ENCODE results near the gene FNBP1L. TPM values are rescaled to one million over a fixed set of nuclear protein-coding genes. Genes with fewer than 3 reads are reported as not detected.

The FNBP1L gene
- total and polyA plus RNA-seq, 2 experiments from 2014 or later = 56.3 to 132 TPM

- no peak for TF ChIP-seq CTCF (conservative IDR thresholded peaks at IDR 0.05; ENCODE audit: low read depth in 2 of 2)
- no peak for TF ChIP-seq CREB1 (CRISPR knock-in tag; IDR thresholded peaks at IDR 0.05; ENCODE audit: low read depth)
- no peak for TF ChIP-seq ZNF114 (CRISPR knock-in tag; IDR thresholded peaks at IDR 0.05)
- no peak for TF ChIP-seq REST (IDR thresholded peaks at IDR 0.05; ENCODE audit: unreplicated experiment)
- TF ChIP-seq ZNF331 (CRISPR knock-in tag; IDR thresholded peaks at IDR 0.05; ENCODE audit: low read depth) = no peak
Observed at GRCh38 chr1:93501399-93501798, 53.5 kb downstream of the FNBP1L start (continued).

- Mint-ChIP-seq H3K9me3 (no peaks in the 10 kb centered on the region), H3K36me3 (ENCODE audit: low read depth) (peaks cover 35% of the 10 kb centered on the region), H3K27ac (no peak overlapping the region), H3K27me3 (ENCODE audit: insufficient read depth, low read depth, poor library complexity) (no peaks in the 10 kb centered on the region), H3K4me1 (peaks cover 43% of the 10 kb centered on the region), H3K4me3 (no peak overlapping the region)
- H3K4me2 ChIP-seq = no peak overlapping the region
- H3K79me2 ChIP-seq (replicated peaks; ENCODE audit: insufficient read depth) = peaks cover 100% of the 10 kb centered on the region
- no peak overlapping the region for H2AFZ ChIP-seq
- no peak for DNase-seq (ENCODE audit: low spot score)
- H4K20me1 ChIP-seq (replicated peaks; ENCODE audit: insufficient read depth) = peaks cover 36% of the 10 kb centered on the region
- H3K27me3 ChIP-seq (ENCODE audit: insufficient read depth) = no peaks in the 10 kb centered on the region
- no peak overlapping the region for H3K4me3 ChIP-seq
- H3K4me1 ChIP-seq (ENCODE audit: insufficient read depth) = peaks cover 11% of the 10 kb centered on the region
- no peaks in the 10 kb centered on the region for H3K36me3 ChIP-seq (ENCODE audit: insufficient read depth)
- H3K27ac ChIP-seq (ENCODE audit: low read depth) = no peak overlapping the region
- H3K9me2 ChIP-seq (ENCODE audit: insufficient read depth) = no peaks in the 10 kb centered on the region
- H3F3A ChIP-seq (replicated peaks; ENCODE audit: low read depth) = no peaks in the 10 kb centered on the region
- no peak for ATAC-seq
- TF ChIP-seq ZNF331 (CRISPR knock-in tag; IDR thresholded peaks at IDR 0.05; ENCODE audit: low read depth) (no peak), EZH2phosphoT487 (IDR thresholded peaks at IDR 0.05; ENCODE audit: unreplicated experiment) (no peak), CREB1 (CRISPR knock-in tag; IDR thresholded peaks at IDR 0.05; ENCODE audit: low read depth) (no peak), POLR2AphosphoS5 (IDR thresholded peaks at IDR 0.05; ENCODE audit: low read depth) (no peak), CTCF (conservative IDR thresholded peaks at IDR 0.05; ENCODE audit: low read depth in 2 of 2) (no peak), JUNB (IDR thresholded peaks at IDR 0.05; ENCODE audit: unreplicated experiment) (no peak), REST (IDR thresholded peaks at IDR 0.05; ENCODE audit: unreplicated experiment) (no peak), EZH2 (IDR thresholded peaks at IDR 0.05; ENCODE audit: low read depth, unreplicated experiment) (no peak), NANOG (IDR thresholded peaks at IDR 0.05; ENCODE audit: borderline replicate concordance) (no peak), ZNF114 (CRISPR knock-in tag; IDR thresholded peaks at IDR 0.05) (no peak), STAT1 (IDR thresholded peaks at IDR 0.05; ENCODE audit: unreplicated experiment) (no peak)
- TF ChIP-seq, protein P1, sequence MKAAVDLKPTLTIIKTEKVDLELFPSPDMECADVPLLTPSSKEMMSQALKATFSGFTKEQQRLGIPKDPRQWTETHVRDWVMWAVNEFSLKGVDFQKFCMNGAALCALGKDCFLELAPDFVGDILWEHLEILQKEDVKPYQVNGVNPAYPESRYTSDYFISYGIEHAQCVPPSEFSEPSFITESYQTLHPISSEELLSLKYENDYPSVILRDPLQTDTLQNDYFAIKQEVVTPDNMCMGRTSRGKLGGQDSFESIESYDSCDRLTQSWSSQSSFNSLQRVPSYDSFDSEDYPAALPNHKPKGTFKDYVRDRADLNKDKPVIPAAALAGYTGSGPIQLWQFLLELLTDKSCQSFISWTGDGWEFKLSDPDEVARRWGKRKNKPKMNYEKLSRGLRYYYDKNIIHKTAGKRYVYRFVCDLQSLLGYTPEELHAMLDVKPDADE (IDR thresholded peaks at IDR 0.05) = no peak
Observed at GRCh38 chr1:93501829-93502369, 54.0 kb downstream of the FNBP1L start.
